Measurements from ENCODE around the gene FGD6.

Gene FGD6

GRCh38 chr12:95248604-95249360 is 31.5 kb upstream of the FGD6 start:
- no peaks in the 10 kb centered on the region for H3K27me3 ChIP-seq (ENCODE audit: insufficient read depth, poor library complexity, severe bottlenecking)
- no peaks in the 10 kb centered on the region for H3K9me3 ChIP-seq (ENCODE audit: severe bottlenecking)
- no peak overlapping the region for H3K4me3 ChIP-seq (ENCODE audit: severe bottlenecking)
- no peaks in the 10 kb centered on the region for H3K4me1 ChIP-seq (ENCODE audit: insufficient read depth, poor library complexity, severe bottlenecking)
- peaks cover 37% of the 10 kb centered on the region for H3K36me3 ChIP-seq (ENCODE audit: low read depth)
- H3K27ac ChIP-seq (ENCODE audit: poor library complexity, severe bottlenecking): no peak overlapping the region
- no peak for ATAC-seq (ENCODE audit: low read depth)
- no peak for TF ChIP-seq CTCF (IDR thresholded peaks at IDR 0.05; ENCODE audit: poor library complexity, severe bottlenecking)
- DNase-seq (ENCODE audit: low spot score): no peak

- ATAC-seq (ENCODE audit: low read depth) (no peak), DNase-seq (ENCODE audit: low spot score) (no peak)
- Histone ChIP-seq H3K27ac (ENCODE audit: poor library complexity, severe bottlenecking) (no peak overlapping the region), H3K4me1 (ENCODE audit: insufficient read depth, poor library complexity, severe bottlenecking) (no peaks in the 10 kb centered on the region), H3K4me3 (ENCODE audit: severe bottlenecking) (no peak overlapping the region), H3K9me3 (ENCODE audit: severe bottlenecking) (no peaks in the 10 kb centered on the region), H3K36me3 (ENCODE audit: low read depth) (peaks cover 36% of the 10 kb centered on the region), H3K27me3 (ENCODE audit: insufficient read depth, poor library complexity, severe bottlenecking) (no peaks in the 10 kb centered on the region)
- TF ChIP-seq CTCF (IDR thresholded peaks at IDR 0.05; ENCODE audit: poor library complexity, severe bottlenecking): no peak
Observed at GRCh38 chr12:95248095-95248494, 30.8 kb upstream of the FGD6 start.

GRCh38 chr12:95244350-95244749 is 27.1 kb upstream of the FGD6 start:
- Histone ChIP-seq H3K27ac (ENCODE audit: poor library complexity, severe bottlenecking) (no peak overlapping the region), H3K36me3 (ENCODE audit: low read depth) (peaks cover 29% of the 10 kb centered on the region), H3K4me1 (ENCODE audit: insufficient read depth, poor library complexity, severe bottlenecking) (no peaks in the 10 kb centered on the region), H3K27me3 (ENCODE audit: insufficient read depth, poor library complexity, severe bottlenecking) (no peaks in the 10 kb centered on the region), H3K9me3 (ENCODE audit: severe bottlenecking) (no peaks in the 10 kb centered on the region), H3K4me3 (ENCODE audit: severe bottlenecking) (no peak overlapping the region)
- ATAC-seq (ENCODE audit: low read depth): no peak
- TF ChIP-seq CTCF (IDR thresholded peaks at IDR 0.05; ENCODE audit: poor library complexity, severe bottlenecking): no peak
- no peak for DNase-seq (ENCODE audit: low spot score)

GRCh38 chr12:95243497-95244183 is 26.4 kb upstream of the FGD6 start:
- Histone ChIP-seq H3K36me3 (ENCODE audit: low read depth) (peaks cover 29% of the 10 kb centered on the region), H3K4me1 (ENCODE audit: insufficient read depth, poor library complexity, severe bottlenecking) (peaks cover 4% of the 10 kb centered on the region), H3K4me3 (ENCODE audit: severe bottlenecking) (no peak overlapping the region), H3K27me3 (ENCODE audit: insufficient read depth, poor library complexity, severe bottlenecking) (no peaks in the 10 kb centered on the region), H3K27ac (ENCODE audit: poor library complexity, severe bottlenecking) (no peak overlapping the region), H3K9me3 (ENCODE audit: severe bottlenecking) (no peaks in the 10 kb centered on the region)
- DNase-seq (ENCODE audit: low spot score) (no peak), ATAC-seq (ENCODE audit: low read depth) (no peak)
- TF ChIP-seq CTCF (IDR thresholded peaks at IDR 0.05; ENCODE audit: poor library complexity, severe bottlenecking): no peak

All from RWPE2 (cell line).